GM18870 (cell line): ENCODE results near the gene SYT15.
"Not testable (repeated sequence)": the region's sequence is repeated elsewhere in the genome, so short reads cannot be mapped to it uniquely, and the experiment has no call there.

Experiments used
- ATAC-seq: cut with Tn5 transposase; IDR thresholded peaks from one replicate; pipeline ENCODE4 v1.9.1; 2021; ENCODE audit warnings: moderate library complexity; ENCODE audit not compliant: unreplicated experiment

Gene SYT15

DNA sequence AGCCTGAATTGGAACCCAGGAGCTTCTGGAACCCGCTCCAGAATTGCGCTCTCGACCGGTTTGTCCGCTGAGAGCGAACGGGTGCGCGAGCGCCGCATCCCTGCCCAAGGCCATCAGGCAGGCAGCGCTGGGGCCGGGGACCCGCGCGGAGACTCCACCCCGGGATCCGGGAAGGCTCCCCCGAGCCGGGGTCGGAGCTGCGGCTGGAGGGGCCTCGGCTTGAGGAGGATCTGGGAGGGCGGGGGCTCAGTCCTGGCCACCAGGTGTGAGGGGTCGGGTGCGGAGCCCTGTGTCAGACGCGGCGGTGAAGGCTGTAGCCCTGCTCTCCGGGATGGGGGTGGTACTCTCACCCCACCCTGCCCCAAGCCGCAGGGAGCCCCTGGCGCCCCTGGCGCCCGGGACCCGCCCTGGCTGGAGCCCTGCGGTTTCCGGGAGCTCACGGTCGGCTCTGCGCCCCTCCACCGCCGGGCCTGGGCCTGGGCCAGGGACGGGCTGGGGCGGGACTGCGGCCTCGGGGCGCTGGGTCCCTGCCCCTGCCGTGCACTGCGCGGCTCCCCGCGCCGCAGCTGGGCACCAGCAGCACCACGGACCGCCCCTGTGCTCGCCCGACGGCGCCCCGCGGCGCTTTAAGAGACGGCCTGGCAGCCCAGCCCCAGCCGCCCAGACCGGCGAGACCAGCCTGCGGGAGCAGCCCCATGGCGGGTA, at the start of gene SYT15:
TSS of gene SYT15 (plus strand) at position 655 of the 705 bp plus-strand sequence. CDS start at position 696, 41 bp downstream.
- not testable (repeated sequence) for ATAC-seq

DNA sequence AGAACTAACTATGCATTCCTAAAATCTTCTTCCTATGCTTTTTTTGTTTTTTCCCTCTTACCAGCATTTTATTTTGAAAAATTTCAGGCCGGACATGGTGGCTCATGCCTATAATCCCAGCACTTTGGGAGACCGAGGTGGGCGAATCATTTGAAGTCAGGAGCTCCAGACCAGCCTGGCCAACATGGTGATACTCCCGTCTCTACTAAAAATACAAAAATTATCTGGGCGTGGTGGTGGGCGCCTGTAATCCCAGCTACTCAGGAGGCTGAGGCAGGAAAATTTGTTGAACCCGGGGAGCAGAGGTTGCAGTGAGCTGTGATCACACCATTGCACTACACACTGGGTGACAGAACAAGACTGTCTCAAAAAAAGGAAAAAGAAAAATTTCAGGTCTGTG, 49.2 kb upstream of the SYT15 start:
- ATAC-seq, result not testable (repeated sequence)

DNA sequence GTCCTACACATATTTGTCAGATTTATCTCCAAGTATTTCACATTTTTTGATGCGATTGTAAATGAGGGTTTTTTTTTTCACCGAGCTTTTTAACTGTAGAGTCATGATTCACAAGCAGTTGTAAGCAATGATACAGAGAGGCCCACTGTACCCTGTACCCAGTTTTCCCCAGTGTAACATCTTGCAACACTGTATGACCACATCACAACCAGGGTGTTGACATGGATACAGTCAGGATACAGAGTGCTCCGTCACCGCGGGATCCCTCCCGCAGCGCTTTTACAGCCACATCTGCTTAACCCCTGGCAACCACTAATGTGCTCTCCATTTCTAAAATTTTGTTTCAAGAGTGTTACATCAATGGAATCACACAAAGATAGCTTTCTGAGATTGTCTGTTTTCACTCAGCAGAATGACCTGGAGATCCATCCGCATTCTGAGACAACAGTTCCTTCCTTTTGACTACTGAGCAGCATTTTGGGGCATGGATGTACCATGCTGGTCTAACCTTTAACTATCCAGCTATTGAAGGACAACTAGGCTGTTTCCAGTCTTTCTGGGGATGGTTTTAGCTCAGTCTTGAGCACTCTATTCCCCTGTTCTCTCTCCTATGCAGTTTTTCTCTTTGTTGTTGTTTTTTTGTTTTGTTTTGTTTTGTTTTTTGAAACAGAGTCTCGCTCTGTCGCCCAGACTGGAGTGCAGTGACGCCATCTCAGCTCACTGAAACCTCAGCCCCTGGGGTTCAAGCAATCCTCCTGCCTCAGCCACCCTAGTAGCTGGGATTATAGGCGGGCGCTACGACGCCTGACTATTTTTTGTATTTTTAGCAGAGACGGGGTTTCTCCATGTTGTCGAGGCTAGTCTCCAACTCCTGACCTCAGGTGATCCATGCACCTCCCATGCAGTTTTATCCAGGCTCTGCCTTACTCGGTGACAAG, 48.4 kb upstream of the SYT15 start:
- no peak for ATAC-seq

DNA sequence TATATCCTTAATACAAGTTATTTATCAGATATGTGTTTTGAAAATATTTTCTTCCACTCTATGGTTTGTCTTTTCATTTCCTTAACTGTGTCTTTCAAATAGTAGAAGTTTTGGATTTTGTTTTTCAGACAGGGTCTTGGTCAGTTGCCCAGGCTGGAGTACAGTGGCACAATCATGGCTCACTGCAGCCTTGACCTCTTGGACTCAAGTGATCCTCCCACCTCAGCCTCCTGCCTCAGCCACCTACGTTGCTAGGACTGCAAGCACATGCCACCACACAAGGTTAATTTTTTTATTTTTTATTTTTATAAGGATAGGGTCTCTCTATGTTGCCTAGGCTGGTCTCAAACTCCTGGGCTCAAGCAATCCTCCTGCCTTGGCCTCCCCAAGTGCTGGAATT, 46.7 kb upstream of the SYT15 start:
- ATAC-seq, result not testable (repeated sequence)

DNA sequence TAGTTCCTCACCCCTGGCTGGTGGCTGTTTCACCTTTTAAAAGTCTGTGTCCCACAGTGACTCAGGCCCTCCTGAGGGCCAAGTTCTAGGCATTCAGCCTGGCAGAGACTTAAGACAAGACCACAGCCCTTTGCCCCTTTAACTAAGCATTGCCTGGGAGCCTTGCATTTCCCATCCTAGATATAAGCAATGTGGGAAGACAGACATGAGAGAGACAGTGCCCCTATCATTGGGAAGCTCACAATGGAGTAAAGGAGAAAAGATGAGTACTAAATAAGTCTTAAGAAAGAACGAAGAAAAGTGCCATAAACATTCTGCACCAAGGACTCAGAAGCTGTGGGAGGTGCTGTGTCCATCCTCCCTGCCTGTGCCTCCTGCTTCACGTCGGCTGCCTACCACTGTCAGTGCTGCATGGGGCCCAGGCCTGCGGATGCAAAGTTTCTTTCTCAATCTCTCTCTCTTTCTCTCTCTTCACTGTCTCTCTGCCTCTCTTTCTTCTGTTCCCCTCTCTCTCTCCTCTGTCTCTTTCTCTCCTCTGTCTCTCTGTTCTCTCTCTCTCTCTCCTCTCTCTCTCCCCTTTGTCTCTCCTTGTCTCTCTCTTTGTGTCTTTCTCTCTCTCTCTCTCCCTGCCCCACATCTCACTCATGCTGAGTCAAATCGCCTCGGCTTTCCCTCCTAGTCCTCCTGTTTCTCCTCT, 44.0 kb upstream of the SYT15 start:
- no peak for ATAC-seq

DNA sequence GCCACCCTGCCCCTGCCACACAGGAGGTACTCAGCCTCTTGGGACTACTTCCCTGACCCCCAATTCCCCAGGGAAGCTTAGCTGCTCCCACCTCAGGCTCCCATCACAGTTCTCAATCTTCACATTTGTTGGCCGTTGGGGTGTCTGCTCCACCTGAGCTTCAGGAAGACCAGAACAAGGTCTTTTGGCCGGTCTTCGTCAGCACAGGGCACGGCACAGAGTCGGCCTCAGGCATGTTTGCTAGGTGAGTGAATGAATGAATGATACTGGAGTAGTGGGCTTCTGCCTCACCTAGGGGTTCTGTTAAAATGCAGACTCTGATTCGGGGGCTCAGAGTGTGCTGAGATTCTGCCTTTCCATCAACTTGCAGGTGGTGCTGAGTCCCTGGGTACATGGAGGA, 42.8 kb upstream of the SYT15 start:
- ATAC-seq, result no peak

DNA sequence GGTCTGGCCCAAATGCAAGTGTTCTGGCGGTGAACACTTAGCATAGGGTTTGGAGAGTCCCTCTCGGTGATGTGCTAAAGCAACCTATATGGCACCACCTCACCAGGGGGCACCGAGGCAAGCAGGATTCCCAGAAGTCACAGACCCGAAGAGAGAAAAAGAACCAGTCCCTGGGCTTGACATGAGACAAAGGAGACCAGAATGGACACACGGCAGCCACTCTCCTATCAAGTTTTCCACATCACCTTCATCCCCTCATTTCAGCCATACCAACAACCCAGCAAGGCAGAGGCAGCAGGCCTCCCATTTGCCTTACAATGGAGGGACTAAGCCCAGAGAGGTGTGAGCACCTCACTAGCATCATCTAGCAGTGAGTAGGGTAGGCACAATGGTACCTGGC, 42.1 kb upstream of the SYT15 start:
- ATAC-seq, result no peak

DNA sequence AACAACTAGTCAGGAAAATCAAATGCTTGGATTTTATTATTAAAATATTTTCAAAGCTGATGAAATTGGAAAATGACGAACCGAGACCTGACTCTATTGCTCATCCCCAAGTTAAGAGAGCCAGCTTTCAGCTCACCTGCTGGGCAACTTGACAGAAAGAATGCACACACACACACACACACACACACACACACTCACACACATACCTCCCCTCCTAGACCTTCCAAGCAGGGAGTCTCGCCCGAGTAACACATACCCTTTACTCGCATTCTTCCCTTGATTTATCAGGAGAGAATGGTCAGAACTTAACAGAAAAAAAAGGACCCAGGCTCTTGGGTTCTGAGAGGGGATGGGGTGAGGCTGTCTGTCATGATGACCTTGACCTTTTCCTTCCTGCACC, 41.6 kb upstream of the SYT15 start:
- ATAC-seq, result no peak

DNA sequence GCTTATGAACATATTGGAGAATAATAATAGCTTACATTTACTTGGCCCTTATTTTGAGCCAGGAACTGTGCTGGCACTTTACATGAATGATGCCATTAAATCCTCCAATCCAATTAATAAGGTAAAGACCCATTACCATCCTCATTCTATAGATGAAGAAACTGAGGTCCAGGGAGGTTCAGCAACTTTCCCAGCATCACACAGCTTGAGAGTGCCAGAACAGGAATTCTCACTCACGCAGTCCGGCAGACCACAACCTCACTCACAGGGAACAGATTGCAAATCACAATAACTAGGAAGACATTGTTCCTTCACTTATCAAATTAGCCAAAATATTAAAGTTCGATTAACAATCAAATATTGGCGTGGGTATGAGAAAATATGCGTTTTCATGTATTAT, 40.8 kb upstream of the SYT15 start:
- ATAC-seq, result no peak

DNA sequence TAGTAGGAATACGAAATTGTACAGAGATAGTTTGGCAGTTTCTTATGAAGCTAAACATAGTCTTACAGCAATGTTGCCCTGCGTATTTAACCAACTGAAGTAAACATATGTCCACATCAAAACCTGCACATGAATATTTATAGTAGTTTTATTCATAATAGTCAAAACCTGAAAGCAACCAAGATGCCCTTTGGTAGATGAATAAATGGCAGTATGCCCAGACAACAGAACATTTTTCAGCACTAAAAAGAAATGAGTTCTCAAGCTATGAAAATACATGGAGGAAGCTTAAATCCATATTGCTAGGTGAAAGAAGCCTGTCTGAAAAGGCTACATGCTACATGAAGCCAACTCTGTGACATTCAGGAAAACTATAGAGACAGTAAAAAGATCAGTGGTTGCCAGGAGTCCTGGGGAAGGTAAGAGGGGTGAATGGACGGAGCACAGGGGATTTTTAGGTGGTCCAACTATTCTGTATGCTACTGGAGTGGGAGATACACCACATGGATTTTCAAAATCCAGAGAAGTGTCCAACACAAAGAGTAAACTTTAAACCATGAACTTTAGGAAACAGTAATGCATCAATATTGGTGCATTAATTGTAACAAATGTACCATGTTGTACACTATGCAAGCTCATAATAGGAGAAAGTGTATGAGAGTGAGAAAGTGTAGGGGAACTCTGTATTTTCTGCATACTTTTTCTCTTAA, 40.1 kb upstream of the SYT15 start:
- no peak for ATAC-seq

DNA sequence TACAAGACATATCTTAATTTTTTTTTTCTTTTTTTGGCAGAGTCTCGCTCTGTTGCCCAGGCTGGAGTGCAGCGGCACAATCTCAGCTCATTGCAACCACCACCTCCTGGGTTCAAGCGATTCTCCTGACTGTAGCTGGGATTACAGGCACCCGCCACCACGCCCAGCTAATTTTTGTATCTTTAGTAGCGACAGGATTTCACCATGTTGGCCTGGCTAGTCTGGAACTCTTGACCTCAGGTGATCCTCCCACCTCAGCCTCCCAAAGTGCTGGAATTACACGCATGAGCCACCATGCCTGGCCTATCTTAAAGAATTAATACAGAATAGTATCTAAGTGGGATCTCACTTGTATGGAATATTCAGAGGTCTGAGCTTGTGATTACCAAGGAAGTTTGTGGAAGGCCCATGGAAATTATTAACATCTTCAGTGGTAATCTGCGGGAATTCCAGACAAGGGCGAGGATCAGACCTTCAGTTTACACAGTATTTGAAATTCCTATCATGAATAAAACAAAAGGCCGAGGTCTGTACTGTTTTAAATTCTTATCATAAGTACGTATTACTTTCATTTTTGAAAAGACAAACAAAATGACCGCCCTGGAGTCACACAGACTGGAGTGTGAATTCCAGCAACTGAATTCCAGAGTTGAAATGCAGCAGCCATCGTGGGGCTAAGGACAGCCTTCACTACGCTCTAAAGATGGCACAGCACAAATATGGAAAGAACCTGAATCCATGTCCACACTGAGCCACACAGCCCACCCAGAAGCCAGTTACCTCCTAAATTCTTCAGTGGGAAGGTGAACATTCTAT, 39.1 kb upstream of the SYT15 start:
- no peak for ATAC-seq

DNA sequence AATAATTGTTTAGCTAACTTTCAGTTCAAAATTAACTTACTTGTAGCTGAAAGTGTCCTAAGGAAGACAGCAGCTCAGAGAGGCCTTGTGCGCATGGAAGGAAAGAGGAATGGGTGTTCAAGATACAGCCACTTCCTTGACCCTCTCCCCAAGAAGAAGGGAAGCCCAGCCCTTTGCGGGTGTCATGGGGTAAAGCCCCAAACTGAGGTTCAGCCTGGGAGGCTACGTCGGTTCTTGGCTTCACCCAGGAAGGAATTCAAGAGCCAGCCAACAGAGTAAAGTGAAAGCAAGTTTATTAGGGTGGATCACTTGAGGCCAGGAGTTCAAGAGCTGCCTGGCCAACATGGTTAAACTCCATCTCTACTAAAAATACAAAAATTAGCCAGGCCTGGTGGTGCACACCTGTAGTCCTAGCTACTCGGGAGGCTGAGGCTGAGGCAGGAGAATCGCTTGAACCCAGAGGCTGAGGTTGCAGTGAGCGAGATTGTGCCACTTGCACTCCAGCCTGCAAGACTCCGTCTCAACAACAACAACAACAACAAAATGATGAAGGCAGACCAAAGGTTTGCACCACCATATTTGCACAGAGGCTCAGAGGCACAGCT, 38.4 kb upstream of the SYT15 start:
- ATAC-seq, result no peak

DNA sequence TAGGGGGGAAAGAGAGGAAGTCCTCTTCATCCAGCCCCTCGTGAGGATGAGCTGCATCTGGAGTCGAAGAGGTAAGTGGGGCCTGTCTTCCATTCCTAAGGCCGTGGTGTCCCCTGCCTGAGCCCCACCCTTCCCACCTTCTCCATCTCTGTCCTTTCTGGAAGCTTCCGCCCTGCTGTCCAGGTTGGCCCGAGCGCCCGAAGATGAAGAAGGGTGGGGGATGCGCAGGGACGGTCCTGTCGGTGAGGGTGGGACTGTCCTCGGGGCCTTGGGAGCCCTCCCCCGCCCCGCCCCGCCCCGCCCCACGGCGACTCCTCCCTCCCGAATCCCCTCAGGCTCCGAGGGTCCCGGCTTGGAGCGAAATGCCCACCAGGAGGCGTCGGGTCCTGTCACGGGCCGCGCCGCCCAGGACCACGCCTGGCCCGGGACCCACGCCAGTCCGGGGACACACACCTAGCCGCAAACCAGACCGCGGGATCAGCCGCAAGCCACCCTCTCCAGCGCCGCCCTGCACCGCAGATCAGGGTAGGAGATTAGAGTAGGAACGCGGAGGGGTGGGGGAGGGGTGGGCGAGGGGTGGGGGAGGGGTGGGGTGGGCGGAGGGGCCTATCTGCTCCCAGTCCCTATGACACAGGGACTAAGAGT, 37.8 kb upstream of the SYT15 start:
- no peak for ATAC-seq

DNA sequence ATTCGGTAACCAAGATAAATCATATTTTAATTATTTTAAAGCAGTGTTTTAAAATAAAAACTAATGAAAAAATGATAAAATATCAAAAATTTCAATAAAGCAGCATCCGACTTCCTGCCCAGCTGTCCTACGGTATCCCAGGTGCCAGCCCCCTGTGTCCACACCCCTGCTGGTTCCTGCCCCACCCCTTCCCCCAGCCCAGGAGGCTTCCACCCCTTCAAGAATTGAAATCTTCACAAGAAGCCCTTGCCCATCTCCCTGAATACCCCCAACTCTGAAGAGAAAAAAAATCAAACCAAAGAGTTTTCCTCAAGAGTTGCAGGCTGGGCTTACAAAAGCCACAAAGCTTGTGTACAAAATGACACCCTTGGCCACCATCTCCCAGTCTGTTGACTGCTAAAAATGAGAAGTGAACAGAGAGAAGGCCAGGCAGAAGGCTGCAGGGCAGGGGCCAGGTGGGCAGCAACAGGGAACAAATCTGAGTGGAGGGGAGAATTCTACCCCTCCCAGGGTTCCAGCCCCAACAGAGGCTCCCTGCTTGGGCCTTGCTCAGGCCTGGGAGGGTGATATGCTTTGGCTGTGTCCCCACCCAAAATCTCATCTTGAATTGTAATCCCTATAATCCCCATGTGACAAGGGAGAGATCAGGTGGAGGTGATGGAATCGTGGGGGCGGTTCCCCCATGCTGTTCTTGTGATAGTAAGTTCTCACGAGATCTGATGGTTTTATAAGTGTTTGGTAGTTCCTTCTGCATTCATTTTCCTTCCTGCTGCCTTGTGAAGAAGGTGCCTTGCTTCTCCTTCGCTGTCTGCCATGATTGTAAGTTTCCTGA, 37.0 kb upstream of the SYT15 start:
- ATAC-seq, result no peak

DNA sequence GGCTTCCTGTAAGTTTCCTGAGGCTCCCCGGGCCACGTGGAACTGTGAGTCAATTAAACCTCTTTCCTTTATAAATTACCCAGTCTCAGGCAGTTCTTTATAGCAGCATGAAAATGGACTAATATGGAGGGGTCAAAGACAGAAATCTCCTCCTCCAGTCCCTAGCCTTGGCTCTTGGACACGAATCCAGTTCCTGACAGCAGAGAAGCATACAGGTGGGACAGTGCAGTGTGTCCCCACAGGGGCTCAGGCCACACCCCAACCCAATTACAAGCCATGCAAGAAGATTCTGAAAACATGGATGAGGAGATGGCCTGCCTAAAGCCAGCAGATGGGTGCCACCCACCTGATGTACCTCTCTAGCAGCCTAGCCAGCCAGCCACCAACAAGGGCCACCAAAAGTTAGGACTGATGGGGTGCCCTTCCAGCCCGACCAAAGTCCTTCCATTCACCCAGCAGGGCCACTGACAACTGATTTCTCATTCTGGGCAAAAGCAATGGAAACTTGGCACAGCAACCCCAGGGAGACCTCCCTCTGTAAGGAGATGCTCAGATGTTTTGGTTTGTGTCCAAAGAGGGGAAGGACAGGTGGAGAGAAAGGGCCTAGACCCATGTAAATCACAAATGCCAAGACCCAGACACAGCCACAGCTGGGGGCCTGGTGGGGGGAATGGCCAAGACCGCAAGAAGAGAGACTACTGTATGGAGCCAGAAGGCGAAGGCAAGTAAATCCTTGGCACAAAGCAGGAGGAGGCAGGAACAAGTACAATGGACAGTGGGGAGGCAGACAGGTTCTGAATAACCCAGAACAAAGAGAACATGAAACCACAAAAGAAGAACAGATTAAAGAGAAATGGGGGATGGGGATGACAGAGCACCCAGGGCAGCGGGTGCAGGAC, 36.1 kb upstream of the SYT15 start:
- no peak for ATAC-seq

DNA sequence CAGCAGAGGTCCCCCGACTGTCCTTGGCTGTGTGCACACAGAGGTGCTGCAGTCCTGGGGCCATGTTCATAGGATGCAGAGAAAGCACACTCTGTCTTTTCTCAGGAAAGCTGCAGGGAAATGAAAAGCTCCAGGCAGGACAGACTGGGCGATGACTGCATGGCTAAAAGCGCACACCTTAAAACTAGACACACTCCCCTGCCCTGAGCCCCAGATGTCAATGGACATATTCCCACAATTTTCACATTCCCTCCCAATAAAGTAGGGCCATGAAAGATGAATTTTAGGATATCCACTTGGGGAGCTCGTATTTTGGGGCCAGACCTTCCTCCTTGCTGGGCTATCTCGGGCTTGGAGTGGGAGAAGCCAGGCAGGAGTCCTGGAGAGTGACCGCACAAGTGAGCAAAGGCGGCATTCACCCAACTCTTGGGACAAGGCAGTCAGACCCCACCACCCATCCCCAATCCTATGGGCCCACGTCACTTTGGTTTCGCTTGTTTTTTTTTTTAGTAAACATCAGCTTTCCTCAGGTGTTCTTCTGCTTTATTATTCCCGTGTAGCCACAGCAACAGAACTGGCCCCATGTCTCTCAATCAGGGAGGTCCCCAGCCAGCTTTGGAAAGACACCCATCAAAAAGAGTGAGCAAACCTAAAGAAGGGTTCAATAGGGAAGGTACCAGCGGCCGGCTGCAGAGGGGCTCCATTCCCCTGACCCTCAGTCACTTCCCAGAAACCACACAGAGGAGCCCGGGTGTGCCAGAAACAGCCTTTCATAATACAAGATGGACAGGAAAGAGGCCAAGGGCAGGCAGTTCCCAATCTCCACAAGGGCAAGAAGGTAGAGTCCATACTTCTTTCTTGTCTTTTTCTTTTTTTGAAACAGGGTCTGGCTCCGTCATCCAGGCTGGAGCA, 35.2 kb upstream of the SYT15 start:
- ATAC-seq, result no peak
